Upper lobe of right lung (tissue), 1 donor: ENCODE data around the gene MRPS22. TPM values are rescaled to one million over a fixed set of nuclear protein-coding genes. Genes with fewer than 3 reads are reported as not detected.
A peak's percentile ranks its signal among the peaks of the same experiment; 100 is the strongest.

Source experiments
- ATAC-seq: fragments of 200-7000 bp; cut with Tn5 transposase; one replicate; pipeline ENCODE4 v1.9.1; 2020; ENCODE audit warnings: mild to moderate bottlenecking, moderate library complexity
- DNase-seq: peaks from one replicate; pipeline ENCODE4 v3.0.0-alpha.2; 2020
- H3K27ac ChIP-seq: fragments of 200-600 bp; one replicate; pipeline ENCODE4 v1.8.0; 2022
- H3K27me3 ChIP-seq: fragments of 200-600 bp; one replicate; pipeline ENCODE4 v1.8.0; 2022; ENCODE audit warnings: mild to moderate bottlenecking
- H3K36me3 ChIP-seq: fragments of 200-600 bp; one replicate; pipeline ENCODE4 v1.8.0; 2022
- H3K4me1 ChIP-seq: fragments of 200-600 bp; one replicate; pipeline ENCODE4 v1.8.0; 2022
- H3K4me3 ChIP-seq: fragments of 200-600 bp; one replicate; pipeline ENCODE4 v1.8.0; 2022; ENCODE audit warnings: mild to moderate bottlenecking
- H3K9me3 ChIP-seq: fragments of 200-600 bp; one replicate; pipeline ENCODE4 v1.8.0; 2022
- intact Hi-C: fragments of 100-400 bp; cut with DNase I; formaldehyde crosslinking; loops from one replicate; pipeline ENCODE4 v1.11.0; 2022
- total RNA-seq: library from RNA; stranded (reverse); fragmentation: NEBNext Ultra II Directional; extraction: Animal tissue kit (Norgen Biotek cat#: 25700); gene quantifications from one replicate; pipeline ENCODE4 v1.2.1, GENCODE V29; 2021
- TF ChIP-seq, protein P1 (sequence below): fragments of 200-600 bp; IDR thresholded peaks from one replicate; pipeline ENCODE4 v1.8.0; 2022; ENCODE audit warnings: antibody characterized with exemption
- donor health status: DM: no; HTN: yes; CAD: no; lungs with severe emphysema.

MRPS22 gene
- total RNA-seq, 1 donor from 2014 or later: 31.1 TPM

DNA sequence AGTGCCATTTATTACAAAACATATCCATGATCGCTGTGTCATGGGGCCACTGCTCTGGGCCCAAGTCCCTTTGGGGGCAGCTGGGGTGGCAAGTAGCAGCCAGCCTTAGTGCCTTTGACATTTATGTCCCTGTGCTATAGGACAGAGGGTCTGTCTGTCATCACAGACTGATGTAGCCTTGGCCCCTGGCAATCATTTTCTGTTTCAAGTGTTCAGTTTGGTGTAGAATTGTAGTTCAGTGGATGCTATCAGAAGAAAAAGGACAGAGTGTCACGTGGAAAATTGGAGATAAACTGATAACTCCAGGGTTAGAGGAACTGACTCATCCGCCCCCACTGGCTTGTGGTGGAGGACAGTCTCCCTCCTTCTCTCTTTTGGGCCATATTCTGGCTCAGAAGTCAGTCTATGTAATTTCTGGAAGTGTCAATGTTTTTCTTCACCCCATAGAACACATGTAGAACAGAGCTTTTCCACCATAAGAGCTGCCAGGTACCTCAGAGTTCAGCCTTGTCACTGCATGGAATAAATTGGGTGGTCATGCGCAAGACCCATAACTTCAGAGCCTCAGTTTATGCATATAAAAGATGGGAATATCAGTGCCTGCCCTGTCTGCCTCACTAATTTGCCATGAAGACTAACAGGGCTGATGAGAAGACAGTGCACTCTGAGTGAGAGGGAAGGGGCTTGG lies 4.5 kb upstream of the MRPS22 start:
- Histone ChIP-seq H3K9me3 (no peaks in the 10 kb centered on the region), H3K4me1 (no peaks in the 10 kb centered on the region), H3K36me3 (no peaks in the 10 kb centered on the region), H3K4me3 (no peak overlapping the region), H3K27me3 (no peaks in the 10 kb centered on the region), H3K27ac (no peak overlapping the region)
- TF ChIP-seq, protein P1, sequence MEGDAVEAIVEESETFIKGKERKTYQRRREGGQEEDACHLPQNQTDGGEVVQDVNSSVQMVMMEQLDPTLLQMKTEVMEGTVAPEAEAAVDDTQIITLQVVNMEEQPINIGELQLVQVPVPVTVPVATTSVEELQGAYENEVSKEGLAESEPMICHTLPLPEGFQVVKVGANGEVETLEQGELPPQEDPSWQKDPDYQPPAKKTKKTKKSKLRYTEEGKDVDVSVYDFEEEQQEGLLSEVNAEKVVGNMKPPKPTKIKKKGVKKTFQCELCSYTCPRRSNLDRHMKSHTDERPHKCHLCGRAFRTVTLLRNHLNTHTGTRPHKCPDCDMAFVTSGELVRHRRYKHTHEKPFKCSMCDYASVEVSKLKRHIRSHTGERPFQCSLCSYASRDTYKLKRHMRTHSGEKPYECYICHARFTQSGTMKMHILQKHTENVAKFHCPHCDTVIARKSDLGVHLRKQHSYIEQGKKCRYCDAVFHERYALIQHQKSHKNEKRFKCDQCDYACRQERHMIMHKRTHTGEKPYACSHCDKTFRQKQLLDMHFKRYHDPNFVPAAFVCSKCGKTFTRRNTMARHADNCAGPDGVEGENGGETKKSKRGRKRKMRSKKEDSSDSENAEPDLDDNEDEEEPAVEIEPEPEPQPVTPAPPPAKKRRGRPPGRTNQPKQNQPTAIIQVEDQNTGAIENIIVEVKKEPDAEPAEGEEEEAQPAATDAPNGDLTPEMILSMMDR: no peak
- DNase-seq: no peak
- intact Hi-C loops: no loop called here
- ATAC-seq: peak; percentile 9

DNA sequence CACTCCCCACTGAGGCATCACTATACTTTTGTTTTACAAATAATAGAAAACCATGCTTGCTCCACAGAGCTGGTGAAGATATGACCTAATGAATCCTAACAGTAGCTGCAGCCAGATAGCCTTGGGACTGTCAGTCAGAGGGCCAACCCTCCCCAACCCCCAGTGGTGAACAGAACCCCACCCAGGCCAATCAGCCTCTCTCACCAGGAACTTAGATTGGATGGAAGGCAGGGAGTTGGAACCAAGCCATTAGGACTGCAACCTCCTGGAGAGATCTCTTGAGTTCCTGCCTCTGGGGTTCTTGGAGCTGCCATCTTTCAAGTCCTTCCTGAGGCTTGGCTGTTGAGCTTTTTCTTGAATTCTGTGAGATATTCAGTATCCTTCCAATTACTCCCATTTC lies 3.0 kb upstream of the MRPS22 start:
- Histone ChIP-seq H3K27ac (no peak overlapping the region), H3K9me3 (no peaks in the 10 kb centered on the region), H3K27me3 (no peaks in the 10 kb centered on the region), H3K4me1 (peaks cover 14% of the 10 kb centered on the region), H3K4me3 (no peak overlapping the region), H3K36me3 (no peaks in the 10 kb centered on the region)
- TF ChIP-seq, protein P1: no peak
- intact Hi-C loops: no loop called here
- DNase-seq: no peak
- ATAC-seq: no peak

DNA sequence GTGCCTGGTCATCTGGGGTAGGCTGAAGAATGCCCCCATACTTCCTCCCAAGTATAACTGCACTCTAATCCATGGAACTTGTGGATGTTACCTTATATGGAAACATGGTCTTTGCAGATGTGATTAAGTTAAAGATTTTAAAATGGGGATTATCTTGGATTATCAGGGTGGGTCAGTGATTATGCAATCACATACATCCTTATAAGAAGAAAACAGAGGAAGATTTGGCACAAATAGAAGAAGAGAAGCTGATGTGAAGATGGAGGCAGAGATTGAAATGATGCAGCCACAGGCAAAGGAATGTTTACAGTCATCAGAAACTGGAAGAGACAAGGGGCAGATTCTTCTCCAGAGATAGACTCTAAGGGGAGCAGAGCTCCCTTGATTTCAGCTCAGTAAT lies 1.8 kb upstream of the MRPS22 start:
- DNase-seq: no peak
- no peak for ATAC-seq

DNA sequence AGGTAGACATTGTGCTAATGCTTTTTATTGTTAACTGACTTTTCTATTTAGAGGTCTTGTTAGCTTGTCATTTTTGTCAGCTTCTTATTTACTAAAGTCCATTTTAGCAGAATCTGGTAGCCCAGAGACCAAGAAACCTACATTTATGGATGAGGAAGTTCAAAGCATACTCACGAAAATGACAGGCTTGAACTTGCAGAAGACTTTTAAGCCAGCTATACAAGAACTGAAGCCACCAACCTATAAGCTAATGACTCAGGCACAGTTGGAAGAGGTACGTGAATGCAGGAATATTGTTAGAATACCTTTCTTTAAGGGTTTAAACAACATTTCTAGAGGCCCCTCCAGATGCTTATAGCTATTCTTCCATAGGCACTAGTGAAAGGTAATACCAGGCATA lies 3.0 kb downstream of the MRPS22 start:
- Histone ChIP-seq H3K4me1 (peaks cover 19% of the 10 kb centered on the region), H3K4me3 (no peak overlapping the region), H3K9me3 (no peaks in the 10 kb centered on the region), H3K27ac (no peak overlapping the region), H3K27me3 (no peaks in the 10 kb centered on the region), H3K36me3 (peaks cover 56% of the 10 kb centered on the region)
- intact Hi-C loops: no loop called here
- ATAC-seq (no peak), DNase-seq (no peak)
- TF ChIP-seq, protein P1: no peak

More for the DNA sequence above, 1.8 kb upstream of the MRPS22 start:
- Histone ChIP-seq H3K27me3 (no peaks in the 10 kb centered on the region), H3K4me3 (no peak overlapping the region), H3K9me3 (no peaks in the 10 kb centered on the region), H3K4me1 (peaks cover 19% of the 10 kb centered on the region), H3K36me3 (peaks cover 9% of the 10 kb centered on the region), H3K27ac (no peak overlapping the region)
- intact Hi-C loops: no loop called here
- TF ChIP-seq, protein P1: no peak

DNA sequence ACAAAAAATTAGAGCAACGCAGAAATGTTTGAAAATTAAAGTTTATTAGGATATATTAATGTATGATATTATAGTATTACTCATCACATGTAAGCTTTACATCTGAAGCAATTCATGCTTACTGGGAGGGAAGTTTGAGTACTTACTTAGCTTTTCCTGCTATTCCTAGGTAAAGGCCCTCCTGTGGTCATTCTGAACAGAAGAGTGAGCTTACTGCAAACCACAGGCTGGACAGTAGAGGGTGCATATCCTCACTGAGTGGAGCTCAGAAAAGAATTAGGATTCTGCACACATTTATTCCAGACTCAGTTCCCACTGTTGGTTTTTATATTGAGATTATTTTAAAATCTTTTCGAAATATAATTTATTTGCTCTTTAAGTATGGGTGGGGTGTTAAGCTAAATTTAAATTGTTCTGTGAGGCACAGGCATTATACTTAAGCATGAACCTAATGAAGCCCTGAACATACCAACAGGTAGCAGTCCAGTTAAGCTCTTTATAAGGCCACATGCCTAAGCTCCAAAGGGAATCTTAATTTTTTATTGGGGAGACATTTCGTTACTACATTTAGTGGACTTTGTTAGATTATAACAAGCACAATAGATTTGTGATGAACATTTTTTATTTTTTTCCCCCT lies 10.2 kb downstream of the MRPS22 start:
- no peak overlapping the region for H3K27ac ChIP-seq
- DNase-seq (no peak), ATAC-seq (peak; percentile 78)
- H3K36me3 ChIP-seq: peaks cover 100% of the 10 kb centered on the region
- TF ChIP-seq, protein P1: peak; percentile 41
- intact Hi-C loops: no loop called here
- no peaks in the 10 kb centered on the region for H3K9me3 ChIP-seq
- H3K27me3 ChIP-seq: no peaks in the 10 kb centered on the region
- H3K4me1 ChIP-seq: no peaks in the 10 kb centered on the region
- no peak overlapping the region for H3K4me3 ChIP-seq
